ENCODE measurements around the gene BBLN.

Gene BBLN

DNA sequence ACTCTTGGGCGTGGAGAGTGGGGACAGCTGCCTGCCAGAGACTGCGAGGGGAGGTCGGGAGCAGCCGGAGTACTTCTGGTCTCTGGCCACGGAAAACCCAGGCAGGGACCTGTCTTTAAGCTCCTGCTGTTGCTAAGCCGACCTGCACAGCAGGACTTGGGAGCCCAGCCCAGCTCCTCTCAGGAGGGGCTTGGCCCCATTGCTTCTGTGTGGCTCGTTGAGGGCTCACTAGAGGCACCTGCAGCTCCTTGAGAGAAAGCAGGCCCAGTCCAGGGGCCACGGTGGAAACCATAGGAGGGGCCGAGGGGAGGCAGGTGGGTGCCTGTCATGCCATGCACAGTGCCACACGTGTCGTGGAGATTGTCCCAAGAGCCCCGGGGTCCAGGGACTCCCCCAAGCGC lies 14.1 kb upstream of the BBLN start:
- DNase-seq = no peak

DNA sequence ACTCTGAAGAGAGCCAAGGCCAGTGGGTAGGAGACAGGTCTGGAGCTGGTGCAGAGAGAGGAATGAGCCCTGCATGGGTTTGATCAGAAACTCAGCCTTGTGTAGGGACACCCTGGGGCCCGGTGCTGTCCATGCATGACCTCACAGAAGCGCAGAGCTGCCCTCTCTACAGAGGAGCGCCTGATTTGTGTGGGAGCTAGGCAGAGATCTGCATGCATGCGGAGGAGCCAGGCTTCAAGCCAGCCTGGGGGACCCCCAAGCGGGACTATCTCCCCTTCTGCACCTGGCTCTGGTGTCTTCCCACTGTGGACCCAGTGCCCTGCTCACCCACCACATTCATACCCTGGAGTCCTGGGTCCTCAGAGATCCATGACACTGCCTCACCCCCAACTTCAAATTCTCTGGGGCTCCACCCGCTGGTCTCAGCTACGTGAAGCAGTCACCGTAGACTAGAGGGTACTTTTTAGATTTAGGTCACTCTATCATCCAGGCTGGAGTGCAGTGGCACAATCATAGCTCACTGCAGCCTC lies 13.4 kb upstream of the BBLN start:
- DNase-seq = no peak

DNA sequence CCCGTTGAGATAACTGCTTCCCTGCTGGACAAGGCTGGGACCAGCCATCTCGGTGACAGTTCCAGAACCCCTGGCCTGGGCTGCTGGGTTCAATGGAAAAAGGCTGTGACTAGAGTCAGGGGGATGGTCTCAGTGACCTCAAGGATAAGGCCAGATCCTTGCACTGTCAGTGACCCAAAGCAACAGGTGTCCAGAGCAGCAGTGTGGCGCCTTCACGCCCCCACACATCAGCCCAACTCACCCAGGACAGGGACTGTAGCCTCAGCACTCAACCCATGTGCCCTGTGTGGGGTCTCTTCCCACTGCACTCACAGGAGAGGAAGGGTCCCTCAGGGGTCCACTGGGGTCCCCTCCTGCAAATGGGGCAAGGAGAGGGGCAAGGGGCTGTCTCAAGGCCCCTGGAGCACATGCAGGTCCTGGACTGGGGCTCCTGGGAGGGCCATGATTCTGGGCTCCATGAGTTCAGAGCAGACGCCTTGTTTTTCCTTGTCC lies 11.5 kb upstream of the BBLN start:
- DNase-seq = no peak

DNA sequence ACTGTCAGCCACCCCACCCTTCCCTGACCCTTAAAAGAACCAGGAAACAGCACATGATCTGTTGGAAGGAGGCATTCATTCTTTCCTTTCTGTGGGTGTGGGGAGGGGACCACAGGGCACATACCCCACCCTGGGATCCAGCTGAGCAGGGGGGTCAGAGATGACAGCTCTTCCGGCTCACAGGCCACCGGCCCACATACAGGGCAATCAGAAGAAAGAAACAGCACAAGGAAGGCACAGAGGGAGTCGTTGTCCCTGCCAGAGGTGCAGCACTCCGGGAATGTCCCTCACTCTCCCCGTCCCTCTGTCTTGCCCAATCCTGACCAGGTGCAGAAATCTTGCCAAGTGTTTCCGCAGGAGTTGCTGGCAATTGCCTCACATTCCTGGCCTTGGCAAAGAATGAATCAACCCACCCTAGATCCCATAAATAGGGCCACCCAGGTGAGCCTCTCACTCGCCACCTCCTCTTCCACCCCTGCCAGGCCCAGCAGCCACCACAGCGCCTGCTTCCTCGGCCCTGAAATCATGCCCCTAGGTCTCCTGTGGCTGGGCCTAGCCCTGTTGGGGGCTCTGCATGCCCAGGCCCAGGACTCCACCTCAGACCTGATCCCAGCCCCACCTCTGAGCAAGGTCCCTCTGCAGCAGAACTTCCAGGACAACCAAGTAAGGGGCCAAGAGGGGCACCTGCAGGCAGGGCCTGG lies 10.9 kb upstream of the BBLN start, which contains the start of gene LCN2:
Gene LCN2 (plus strand): TSS at position 453 of the 701 bp plus-strand sequence. CDS start 73 bp downstream, at position 526.
- DNase-seq = no peak

DNA sequence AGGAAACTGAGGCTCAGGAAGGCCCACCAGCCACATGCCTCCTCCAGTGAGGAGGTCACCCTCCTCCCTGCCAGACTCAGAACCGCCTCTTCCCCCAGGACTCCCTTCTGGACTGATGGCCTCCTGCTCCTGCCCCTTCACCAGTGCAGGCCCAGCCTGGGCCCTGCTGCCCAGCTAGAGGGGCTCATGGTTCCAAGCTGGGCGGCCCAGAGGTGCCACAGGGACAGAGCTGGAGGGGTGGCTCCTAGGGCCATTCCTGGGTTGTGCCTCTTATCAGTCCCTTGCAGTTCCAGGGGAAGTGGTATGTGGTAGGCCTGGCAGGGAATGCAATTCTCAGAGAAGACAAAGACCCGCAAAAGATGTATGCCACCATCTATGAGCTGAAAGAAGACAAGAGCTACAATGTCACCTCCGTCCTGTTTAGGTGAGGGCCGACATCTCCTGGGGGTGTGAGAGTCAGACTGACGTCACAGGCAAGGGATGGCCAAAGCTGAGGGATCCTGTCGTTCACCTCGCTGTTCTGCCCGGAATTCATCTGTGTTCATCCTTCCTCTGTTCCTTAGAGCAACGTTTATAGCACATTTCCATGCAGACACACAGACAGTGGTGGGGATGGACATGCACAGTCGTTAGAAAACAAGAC lies 10.0 kb upstream of the BBLN start:
- no peak for DNase-seq

DNA sequence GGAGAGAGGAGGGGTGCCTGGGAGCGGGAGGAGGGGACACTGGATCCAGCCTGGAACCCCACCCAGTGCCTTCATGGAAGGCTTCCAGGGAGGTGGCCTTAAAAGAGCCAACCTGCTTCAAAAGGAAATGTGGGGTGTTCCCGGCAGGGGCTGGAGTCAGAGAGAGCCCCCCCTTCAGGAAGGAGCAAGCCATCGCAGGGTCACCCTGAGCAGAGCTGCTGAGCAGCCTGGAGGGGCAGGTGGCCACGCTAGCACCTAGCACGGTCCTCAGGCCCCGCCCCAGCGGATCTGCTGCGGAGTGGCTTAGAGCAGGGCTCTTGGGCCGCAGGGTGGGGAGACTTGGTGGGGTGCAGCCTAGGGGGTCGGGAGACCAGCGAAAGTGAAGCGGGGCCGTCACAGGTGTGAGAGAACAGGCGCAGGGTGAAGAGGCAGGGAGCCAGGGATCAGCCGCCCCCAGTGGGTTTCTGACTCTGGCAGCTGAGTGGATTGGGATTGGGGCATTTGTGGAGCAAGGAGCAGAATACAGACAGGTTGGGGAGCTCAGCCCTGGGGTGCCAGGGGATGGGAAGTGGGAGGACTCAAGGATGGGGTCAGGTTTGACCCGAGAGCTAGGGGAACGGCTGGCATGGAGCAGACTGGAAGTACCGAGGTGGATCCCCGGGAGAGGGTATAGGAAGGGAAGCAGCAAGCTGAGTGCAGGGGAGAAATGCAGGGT lies 9.3 kb upstream of the BBLN start:
- no peak for DNase-seq

DNA sequence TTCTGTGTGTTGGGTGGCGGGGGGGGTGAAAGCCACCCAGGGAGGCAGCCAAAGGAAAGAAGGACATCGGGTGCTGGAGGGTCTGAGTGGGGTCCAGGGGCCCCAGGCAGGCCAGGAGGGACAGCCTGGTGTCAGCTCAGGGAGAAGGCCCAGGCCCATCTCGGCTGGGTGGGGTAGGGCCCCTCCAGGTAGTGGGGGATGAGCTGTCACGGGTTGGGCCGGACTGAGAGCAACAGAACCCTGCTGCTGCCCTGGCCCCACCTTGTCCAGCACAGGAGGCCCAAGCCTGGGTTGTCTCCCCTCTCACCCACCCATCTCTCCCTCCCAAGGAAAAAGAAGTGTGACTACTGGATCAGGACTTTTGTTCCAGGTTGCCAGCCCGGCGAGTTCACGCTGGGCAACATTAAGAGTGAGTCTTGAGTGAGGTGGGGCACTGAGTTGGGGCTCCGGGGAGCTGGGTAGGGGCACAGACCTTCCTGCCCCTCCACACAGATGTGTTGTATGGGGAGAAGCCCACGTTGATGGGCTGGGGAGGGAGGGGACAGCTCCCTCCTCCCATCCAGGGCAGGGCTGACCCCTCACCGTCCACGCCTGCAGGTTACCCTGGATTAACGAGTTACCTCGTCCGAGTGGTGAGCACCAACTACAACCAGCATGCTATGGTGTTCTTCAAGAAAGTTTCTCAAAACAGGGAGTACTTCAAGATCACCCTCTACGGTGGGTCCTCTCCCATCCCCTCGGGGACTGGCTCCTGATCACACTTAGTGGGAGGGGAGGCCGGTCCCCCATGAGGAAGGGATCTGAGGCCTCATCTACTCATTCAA lies 8.5 kb upstream of the BBLN start:
- DNase-seq = no peak

DNA sequence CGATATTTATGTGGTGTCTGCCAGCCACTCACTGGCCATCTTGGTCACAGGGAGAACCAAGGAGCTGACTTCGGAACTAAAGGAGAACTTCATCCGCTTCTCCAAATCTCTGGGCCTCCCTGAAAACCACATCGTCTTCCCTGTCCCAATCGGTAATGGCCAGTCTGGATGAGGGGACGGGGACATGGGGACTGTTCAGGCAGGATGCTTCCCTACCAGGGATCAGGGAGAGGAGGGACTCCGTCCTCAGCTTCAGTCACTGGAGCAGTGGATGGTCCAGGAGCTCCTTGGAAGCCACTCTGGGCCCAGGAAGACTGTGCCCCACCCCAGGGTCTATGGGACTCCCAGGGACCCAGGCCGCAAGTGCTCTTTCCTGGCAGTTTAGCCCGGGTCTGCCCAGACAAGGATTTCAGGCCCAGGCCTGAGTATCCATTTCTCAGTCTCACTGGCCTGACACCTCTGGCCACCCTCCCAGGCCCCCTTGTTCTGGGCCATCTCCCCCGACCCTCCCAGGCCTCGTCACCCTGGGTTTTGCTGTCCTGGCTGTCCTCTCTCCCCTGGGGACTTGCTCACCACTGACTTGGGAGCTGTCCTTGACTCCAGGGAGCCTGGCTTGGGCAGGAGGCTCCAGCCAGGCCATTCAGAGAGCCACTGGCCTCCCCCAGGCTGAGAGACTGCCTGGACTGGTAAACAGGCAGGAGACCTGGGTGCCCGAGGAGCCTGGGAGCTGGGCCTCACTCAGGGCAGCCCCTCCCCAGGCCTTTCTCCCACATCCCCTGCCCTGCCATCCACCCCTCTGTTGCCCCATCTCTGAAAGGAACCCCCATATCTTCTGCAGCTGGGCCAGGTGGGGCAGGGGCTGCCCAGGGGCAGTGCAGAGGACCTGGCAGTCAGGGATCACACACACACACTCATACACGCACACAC lies 7.7 kb upstream of the BBLN start:
- DNase-seq = no peak

DNA sequence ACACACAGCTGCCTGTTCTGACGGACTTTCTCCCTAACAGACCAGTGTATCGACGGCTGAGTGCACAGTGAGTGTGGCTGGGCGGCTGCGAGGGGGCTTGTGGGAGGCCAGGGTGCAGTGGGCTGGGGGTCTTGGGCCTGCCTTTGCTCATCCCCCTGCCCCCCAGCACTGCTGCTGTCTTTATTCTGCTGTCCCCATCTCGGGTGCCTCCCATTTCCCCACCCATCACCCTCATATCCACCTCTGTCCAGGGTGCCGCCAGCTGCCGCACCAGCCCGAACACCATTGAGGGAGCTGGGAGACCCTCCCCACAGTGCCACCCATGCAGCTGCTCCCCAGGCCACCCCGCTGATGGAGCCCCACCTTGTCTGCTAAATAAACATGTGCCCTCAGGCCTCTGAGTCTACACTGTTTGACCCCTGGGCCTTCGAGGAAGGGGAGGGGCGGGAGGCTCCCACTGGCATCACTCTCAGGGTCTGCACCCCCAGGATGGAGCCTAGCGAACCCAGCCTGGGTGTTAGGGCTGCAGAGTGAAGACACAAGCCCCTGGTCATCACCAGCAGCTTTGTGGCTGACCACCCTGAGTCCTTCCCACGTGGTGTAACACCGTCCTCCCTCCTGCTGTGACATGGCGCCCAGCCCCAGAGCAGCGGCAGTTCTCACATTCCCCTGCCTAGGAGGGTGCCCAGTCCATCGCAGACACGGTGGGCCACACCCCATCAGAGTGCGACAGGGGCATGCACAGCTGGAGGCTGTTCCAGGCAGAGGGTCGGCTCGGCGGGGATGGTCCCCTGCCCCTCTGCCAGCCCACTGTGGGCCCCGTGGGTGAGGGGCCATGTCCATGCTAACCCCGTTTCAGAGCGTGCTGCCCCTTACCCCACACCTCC lies 6.8 kb upstream of the BBLN start:
- DNase-seq = no peak

DNA sequence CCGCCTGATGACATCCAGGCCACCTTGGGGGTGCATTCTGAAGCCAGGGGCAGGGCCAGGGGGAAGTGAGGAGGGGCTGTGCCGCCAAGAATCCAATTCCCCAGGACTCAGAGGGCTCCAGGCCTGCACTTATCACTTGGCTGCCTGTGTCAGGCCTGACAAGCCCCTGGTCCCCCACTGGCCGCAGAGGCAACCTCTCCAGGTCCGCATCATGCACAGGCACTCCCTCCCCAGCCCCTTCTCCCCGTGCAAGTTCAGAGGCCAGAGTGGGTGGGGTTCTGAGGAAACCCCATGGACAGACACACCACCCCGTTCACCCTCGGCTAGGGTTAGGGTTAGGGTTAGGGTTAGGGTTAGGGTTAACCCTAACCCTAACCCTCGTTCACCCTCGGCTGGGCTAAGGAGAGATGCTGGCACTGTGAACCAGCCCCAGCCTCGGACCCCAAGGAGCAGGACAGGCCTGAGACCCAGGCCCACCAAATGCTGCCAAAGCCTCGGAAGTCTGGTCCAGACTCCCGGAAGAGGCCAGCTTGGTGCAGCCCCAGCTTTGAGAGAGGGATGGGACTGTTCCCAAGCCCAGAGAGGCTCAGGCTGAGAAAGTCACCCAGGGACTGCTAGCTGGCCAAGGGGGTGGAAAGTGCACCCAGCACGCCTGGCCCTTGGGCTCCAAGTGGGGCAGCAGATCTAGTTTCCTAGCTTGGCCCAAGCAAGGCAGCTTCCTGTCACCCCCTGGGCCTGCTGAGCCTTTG lies 5.9 kb upstream of the BBLN start:
- DNase-seq = no peak

DNA sequence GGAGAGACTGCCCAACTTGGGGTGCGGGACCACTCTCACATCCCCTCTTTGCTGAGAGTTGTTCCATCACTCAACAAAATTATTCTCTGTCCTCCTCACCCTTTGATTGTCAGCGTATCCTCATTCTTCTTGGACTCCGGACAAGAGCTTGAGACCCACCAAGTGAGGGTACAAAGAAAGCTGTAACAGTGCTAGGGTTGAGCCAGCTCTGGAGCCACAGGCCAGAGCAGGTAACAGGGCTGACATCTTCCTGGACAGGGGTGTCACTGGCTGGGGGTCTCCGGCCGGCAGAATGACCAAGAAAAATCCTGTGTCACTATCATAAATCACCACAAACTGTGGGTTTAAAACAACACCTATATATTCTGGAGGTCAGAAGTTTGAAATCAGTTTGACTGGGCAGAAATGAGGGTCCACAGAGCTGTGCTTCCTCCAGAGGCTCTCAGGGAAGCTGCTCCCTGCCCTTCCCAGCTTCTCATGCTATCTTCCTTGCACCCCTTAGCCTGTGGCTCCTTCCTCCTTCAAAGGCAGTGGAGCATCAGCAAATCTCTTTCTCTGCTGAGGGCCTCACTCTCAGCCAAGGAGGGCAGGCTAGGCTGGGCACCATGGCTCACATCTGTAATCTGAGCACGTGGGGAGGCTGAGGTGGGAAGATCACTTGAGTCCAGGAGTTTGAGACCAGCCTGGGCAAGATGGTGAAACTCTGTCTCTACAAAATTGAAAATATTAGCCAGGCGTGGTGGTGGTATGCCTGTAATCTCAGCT lies 4.1 kb upstream of the BBLN start:
- no peak for DNase-seq

DNA sequence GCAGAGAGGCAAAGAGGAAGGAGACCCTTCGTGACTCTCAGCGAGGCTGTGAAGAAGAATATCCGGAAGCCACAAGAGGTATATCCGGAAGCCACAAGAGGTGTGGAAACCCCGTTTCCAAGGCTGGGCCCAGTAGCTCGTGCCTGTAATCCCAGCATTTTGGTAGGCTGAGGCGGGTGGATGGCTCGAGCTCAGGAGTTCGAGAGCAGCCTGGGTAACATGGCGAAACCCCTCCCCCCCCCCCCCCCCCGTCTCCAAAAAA lies 612 bp upstream of the BBLN start:
- DNase-seq = no peak

DNA sequence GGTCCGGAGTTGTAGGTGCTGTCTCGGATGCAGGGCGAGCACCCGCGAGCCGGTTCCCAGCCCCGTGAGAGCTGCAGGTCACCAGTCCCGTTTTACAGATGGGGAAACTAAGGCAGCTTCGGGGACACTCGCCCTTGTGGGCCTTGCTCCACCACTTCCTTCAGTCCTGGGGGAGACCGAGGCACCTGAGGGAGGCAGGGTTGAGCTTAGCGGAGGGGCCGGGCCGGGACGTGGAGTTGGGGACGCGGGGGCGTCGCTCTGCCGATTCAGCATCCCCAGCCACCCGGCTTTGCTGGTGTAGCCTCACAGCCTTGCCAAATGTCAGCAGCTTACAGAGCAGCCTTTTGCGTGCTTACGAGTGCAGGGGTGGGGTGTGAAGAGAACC lies 530 bp downstream of the BBLN start:
- DNase-seq = peak; percentile 45

DNA sequence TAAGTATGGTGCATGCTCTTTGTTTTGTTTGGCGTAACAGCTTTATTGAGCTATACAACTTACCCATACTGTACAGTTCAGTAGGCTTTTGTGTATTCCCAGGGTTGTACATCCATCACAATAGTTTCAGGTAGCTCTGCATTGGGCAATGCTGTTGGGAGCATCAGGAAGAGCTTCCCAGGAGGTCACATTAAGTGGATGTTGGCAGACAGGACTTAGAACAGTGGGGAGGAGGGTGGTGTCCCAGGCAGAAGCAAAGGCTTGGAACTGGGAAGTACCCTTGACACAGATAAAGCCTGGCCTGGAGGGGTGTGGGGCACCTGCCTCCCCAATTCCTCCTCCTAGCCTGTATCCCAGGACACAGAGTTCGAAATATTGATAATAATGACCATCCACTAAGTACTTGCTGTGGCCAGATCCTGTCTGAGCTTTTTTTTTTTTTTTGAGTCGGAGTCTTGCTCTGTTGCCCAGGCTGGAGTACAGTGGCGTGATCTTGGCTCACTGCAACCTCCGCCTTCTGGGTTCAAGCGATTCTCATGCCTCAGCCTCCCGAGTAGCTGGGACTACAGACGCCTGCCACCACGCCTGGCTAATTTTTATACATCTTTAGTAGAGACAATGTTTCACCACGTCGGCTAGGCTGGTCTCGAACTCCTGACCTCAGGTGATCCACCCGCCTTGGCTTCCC lies 1.3 kb downstream of the BBLN start:
- peak; percentile 14 for DNase-seq

DNA sequence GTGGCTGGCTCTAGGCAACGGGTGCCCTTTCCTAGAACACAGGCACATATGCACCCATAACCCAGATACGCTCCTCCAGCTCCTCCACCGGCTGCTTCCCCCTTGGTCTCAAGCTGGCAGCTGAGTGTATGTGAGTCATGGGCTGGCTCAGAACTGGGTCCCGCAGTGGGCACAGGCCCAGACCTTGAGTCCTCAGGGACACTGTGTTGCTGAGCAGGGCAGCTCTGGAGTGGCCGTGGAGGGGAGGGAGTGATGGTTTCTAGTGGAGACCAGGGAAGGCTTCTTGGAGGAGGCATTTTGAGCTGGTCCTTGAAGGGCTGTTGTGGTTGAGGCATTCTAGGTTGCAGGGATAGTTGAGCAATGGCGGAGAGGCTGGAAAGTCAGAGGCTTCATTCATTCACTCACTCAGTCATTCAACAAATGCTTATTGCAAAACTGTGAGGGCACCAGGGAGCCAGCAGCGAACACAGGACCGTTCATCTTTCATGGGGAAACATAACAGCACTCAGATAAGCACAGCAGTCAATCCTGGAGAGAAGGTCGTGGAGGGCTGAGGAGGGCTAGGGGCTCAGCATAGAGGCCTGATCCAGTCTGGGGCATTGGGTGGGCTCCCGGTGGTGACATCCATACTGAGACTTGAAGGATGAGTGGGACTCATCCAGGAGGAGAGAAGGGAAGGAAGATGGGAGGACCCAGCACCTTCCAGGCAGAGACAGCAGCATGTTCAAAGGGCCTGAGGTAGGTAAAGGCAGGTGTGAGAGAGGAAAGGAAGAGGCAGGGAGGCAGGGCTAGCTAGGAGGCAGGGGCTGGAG lies 2.4 kb downstream of the BBLN start:
- no peak for DNase-seq

DNA sequence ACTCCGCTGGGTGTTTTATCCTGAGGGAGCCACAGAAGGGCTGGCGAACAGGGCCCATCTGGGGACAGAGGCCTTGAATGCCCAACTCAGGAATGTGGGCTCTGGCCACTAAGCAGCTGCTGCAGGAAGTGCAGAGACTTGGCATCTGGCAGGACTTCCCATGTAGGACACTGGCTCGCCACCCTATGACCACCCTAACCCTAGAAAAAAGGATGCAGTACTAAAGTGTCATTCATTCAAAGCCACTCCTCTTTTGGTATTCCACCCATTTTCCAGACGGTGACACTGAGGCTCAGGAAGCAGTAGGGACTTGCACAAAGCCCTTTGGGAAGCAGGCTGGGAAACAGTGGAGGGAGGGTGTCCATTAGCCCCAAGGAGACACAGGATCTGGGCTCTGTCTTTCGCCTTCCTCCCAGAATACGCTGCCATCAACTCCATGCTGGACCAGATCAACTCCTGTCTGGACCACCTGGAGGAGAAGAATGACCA lies 3.0 kb downstream of the BBLN start:
- no peak for DNase-seq

DNA sequence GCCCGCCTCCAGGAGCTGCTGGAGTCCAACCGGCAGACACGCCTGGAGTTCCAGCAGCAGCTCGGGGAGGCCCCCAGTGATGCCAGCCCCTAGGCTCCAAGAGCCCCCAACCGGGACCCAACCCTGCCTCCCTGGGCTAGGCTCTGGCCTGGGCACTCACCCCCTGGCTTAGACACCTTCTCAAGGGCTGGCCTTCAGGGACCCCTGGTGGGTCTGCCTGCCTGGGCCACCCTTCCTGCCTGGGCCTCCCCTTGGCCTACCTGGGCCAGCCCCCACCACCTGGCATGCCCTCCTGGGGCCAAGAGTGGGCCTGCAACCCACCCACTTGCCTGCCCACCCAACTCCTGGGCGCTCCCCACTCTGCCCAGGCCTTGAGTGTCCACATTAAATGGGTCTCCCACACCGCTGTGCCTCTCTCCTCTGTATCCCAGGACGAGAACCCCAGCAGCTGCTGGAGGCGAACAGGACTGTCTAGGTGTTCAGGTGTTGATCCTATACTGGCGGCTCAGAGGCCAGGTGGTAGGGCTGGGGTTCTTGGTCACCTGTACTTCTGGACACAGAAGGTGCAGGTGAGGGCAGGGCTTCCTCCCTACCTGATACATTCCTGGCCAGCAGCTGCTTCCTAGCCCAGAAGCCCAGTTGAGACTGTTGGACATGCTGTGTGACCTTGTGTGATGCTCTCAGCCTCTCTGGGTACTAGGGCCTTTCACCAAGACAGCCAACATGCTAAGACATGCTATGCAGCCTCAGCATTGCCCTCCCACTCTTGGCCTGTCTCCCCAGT lies 3.6 kb downstream of the BBLN start:
- no peak for DNase-seq
